Stimulated activated CD4-positive, alpha-beta T cell treated with anti-CD3 and anti-CD28 coated beads, Interleukin-4, amount 100 ng/mL, for 1 hour (primary cell): ENCODE measurements around the gene PZP.

ENCODE experiments used
- DNase-seq: peaks from one replicate; pipeline ENCODE4 v3.0.0-alpha.2; 2020

PZP gene

DNA sequence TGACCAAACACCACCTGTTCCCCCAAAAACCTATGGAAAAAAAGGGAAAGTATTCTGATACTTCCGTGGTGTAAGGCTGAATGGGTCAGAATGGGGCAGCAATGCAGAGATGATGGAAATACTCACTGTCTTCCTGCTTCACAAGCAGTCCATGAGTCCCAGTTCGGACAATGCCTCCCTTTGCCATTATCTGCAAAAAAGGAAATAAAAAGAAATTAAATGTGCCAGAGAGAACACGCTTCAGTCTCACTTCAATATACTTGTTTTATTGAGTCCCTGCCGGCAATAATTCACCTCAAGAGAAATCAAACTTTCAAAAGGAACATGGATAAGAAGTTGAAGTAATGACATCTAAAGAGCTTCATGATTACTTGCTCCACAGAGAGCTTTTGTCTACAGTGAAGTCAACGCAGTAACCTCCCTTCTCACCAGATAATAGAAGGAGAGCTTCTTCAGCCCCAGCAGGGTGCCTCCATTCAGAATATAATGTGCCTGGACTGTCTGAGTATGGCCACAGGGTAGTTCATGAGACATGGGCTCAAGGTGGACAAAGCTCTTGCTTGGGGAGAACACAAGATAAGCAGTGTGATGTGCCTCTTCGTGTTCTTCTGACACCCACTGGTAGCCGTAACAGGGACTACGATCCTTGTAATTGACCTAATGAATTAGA is 107.0 kb downstream of the PZP start:
- DNase-seq = no peak

DNA sequence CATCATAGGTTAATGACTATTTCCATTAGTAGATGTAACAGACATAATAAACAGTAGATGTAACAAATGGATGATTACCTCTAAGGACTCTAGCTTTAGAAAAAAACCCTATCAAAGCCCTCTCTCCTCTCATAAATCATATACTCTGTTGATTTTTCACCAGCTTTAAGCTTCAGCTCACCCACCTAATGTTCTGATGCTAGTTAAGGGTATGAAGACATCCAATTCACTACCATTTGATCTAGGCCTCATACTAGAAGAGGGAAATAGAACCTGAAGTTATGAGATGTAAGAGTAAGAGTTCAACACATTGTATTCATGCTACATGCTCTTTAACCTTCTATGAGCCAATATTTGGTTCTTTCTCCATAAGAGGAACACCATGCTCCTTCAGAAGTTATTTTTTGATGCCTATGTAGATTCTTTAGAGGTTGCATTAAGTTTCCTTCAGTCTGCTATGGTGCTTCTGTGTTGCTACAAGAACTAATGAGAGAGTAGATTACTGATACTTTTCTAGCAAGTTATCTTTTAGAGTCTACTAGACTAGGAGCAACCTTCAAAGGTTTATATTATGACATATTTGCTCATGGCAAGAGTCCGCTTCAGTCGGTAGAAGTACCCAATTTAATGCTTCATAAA is 108.5 kb downstream of the PZP start:
- no peak for DNase-seq
